NK-92 (cell line): ENCODE results near the gene TRAF3.
"Not testable (repeated sequence)": the region's sequence is repeated elsewhere in the genome, so short reads cannot be mapped to it uniquely, and the experiment has no call there.

Experiments used
- DNase-seq: peaks from one replicate; lab custom pipeline; 2025; ENCODE audit not compliant: unreplicated experiment; lab: John Stamatoyannopoulos, UW

Gene TRAF3

DNA sequence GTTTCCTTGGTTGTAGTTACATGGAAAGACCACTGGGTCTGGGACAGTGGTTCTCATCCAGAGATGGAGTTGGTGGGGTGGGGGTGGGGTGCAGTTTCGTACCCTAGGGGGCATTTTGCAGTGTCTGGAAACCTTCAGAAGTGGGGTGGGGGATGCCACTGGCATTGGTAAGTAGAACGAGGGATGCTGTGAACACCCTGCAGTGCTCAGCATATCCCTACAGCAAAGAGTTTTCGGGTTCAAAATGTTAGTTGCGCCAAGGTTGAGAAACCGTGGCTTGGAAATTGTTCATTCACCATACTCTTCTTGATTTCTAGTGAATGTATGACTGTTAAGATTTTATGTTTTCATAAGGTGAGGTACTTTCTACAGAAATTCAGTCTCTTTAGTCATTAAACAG is 28.7 kb downstream of the TRAF3 start:
- DNase-seq, result no peak

DNA sequence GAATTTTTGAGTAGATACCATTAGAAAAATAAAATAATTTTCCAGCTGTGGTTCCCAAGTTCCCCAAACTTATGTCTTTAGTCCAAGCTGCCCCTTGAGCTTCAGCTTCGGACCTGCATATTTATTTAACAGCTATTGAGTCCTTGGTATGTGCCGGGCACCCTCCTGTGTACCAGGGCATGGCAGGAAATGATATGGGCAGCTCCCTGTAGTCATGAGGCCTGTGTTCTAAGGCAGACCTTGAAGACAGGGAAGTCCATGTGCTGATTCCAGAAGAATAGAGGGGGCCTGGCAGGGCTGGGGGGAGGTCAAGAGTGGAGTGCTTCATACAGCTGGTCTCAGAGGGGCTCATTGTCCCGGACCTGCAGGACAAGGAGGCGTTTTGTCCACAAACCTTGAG is 29.2 kb downstream of the TRAF3 start:
- DNase-seq, result no peak

DNA sequence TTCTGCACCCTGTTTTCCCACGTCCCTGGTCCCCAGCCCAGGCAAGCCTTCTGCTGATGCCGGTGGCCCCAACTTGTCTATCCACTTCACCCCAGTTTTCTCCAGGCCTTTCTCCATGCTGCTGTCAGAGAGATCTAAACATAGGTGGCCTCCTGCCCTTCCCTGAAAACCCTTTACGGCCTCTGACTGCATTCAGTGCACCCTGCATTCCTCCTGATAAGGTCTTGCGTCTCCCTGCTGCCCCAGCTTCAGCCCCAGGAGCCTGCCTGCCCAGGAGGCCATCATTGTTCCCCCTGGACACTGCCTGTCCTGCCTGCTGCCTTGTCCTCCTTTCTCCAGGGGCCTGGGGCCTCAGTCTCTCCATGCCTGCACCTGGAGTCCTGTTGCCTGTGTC is 29.8 kb downstream of the TRAF3 start:
- DNase-seq, result no peak

DNA sequence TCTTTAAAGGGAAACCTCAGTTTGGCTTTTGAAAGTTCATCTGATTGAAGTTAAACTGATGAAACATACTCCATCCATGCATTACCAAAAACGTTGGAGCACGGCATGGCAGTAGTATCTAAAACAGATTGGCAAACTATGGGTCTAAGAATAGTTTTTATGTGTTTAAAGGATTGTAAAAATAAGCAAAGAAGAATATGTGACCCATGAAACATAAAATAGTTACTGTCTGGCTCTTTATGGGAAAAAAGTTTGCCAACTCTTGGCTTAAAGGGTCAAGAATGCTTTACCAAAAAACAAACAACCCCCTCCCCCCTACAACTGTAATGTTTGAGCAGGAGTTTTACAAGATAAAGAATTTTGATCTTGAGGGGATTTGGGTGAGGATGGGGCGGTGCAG is 32.6 kb downstream of the TRAF3 start:
- DNase-seq, result no peak

DNA sequence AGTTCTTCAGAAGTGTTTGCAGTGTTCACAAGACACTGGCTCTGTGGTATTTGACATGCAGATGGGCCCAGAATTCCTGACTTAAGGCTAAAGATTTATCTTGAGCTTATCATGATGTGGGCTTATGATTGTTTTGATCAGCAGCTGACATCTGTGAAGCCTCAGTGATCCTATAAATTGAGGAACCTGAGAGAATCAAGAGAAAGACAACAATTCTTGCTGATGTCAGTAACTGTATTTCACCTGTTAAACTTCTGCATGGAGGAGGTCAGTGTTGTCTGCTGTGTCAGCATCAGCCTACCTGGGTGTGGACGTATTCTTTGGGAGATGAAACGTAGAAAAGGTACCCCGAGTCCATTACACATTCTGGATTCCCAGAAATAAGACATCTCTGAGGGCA is 33.3 kb downstream of the TRAF3 start:
- no peak for DNase-seq

DNA sequence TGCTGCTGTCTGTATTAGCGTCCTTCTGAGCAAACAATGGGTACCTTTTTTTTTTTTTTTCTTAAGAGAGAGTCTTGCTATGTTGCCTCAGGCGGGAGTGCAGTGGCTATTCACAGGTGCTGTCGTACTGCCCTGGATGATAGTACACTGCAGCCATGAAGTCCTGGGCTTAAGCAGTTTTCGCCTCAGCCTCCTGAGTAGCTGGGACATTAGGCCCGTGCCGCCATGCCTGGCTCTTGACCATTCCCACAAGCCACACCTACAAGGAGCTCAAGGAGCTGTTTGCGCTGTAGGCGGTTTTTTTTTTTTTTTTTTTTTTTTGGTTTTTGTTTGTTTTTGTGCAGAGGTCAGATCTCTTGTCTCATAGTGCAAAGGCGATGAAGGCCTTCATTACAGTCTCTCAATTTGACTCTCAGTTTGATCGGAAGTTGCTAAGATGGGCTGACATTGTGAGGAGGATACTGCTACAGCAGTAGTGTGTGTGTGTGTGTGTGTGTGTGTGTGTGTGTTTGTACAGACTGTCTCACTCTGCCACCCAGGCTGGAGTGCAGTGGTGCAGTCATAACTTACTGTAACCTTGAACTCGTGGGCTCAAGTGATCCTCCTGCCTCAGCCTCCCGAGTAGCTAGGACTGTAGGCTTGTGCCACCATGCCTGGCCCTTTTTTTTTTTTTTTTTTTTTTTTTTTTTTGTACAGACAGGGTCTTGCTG is 34.2 kb downstream of the TRAF3 start:
- no peak for DNase-seq

DNA sequence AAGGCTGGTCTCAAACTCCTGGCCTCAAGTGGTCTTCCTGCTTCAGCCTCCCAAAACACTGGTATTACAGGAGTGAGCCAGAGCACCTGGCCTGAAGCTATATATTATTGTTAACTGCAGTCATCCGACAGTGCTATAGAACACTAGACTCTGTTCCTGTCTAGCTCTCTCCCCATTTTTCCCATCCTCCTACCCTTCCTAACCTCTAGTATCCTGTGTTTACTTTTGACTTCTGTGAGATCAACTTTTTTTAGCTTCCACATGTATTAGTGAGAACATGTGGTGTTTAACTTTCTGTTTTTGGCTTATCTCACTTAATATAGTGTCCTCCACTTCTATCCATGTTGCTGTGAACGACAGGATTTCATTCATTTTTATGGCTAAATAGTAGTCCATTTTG is 34.7 kb downstream of the TRAF3 start:
- DNase-seq, result no peak

DNA sequence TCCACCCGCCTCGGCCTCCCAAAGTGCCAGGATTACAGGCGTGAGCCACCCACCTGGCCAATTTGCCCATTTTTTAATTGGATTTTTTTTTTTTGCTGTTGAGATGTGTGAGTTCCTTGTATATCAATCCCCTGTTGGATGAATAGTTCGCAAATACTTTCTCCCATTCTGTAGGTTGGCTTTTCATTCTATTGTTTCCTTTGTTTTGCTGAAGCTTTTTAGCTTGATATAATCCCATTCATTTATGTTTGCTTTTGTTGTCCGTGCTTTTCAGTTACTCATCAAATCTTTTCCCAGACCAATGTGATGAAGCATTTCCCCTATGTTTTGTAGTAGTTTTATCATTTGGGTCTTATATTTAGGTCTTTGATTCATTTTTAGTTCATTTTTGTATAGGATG is 36.4 kb downstream of the TRAF3 start:
- no peak for DNase-seq

DNA sequence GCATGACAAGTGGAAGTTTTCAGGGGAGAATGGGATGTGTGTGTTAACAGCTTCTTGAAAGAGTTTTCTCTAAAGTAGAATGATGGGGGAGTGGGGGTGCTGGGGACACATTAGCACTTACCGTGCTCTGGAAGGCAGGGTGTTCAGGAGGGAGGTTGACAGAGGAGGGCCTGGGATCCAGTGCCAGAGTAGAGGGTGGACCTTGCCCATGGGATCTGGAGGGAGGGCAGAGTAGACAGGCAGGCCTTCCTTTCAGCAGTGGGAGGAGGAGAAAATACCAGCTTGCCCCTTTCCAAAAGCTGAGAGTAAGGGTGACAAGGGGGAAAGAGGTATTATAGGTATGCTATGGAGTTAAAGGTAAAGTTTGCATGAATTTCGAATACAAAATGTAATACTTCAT is 40.1 kb downstream of the TRAF3 start:
- DNase-seq, result no peak

GRCh38 chr14:102817942-102818940 is 41.0 kb downstream of the TRAF3 start:
- DNase-seq, result no peak

GRCh38 chr14:102819176-102819628 is 42.0 kb downstream of the TRAF3 start:
- DNase-seq, result no peak

DNA sequence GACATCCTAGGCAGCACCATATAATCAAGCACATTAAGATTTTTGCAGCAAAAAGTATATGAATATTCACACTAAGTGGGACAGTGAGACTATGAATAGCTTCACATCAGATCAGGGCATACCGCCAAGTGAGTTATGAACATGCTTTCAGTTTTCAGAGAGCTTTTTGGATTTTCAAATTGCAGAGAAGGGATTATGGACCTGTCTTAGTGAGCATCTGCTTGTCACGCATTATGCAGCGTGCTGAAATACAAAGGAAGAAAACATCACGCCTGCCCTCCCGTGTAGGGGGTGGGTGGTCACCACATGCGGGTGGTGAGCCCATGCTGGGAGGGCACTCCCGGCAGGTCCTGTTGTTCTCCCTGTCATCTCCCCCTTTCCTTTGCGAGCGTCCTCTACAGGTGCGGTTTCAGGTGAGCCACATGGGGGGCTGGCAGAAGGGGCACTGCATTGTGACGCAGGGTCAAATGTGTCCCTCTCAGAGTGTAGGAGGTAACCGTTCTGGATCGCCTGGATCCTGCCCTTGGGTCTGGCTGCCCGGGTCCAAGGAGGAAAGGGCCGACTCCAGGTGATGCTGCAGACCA is 42.6 kb downstream of the TRAF3 start:
- DNase-seq, result no peak

- DNase-seq, result no peak
Observed at GRCh38 chr14:102821252-102821651, 44.0 kb downstream of the TRAF3 start.

- no peak for DNase-seq
Observed at GRCh38 chr14:102822311-102822863, 45.1 kb downstream of the TRAF3 start.

DNA sequence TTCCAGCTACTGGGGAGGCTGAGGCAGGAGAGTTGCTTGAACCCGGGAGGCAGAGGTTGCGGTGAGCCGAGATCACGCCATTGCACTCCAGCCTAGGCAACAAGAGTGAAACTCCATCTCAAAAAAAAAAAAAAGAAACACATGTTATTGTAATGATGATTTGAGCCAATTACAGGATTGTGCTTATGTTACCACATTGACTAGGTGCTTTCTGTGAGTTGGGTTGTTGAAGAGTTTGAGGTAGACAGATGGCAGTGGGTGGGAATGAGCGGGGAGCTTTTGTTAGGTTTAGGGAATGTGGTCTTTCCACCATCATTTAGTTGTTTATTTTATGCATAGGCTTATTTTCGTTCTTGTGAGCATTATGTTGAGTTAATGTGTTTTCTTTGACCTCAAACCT is 45.6 kb downstream of the TRAF3 start:
- not testable (repeated sequence) for DNase-seq

DNA sequence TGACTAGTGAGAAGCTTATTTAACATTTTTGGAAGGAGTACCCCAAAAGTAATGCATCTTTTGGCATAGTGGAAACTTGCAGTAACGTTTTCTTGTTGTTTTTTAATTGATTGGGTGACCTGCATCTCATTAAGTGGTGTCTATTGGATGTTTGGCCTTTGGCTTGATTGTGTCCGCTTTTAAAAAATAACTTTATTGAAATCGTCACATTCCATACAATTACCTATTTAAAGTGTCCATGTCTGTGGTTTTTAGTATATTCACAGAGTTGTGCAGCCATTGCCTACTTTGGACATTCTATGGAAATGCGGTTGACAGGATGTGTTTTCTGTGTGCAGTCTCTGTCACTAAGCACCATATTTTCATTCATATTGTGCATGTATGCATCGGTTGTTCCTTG is 46.3 kb downstream of the TRAF3 start:
- no peak for DNase-seq

GRCh38 chr14:102824832-102825231 is 47.6 kb downstream of the TRAF3 start:
- DNase-seq, result no peak

DNA sequence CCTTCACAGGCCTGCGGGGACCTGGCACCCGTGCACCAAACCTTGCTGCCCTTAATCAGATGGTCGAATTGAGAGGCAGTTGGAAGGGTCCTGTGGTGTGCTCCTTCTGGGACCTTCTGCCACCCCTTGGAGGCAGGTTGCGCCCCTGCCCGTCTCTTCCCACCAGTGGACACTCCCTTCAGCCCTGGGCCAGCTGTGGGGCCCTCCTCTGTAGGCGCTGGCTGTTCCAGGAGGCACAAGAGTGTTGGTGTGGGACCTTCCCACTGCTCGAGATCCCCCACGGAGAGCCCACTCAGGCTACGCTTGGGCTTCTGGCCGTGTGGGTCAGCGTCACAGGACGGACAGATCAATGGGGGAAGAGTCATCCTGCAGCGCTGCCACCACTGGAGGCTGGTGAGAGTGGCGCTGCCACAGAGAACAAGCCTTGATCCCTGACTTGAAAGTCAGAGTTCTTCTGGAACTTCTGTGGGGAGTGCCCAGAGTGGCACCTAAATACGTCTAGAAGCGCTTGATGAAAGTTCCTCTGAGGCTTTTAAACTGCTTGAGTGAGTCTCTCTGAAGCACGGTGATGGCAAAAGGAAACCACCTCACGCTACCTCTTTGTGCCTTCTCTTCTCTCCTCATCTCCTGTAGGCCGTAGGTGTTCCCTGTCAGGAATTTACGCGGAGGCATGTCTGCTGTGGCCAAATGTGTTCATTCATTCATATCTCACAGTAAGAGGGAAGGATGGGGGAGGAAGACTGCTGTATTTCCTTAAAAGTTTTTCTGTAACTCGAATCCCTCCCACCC is 48.3 kb downstream of the TRAF3 start:
- no peak for DNase-seq

DNA sequence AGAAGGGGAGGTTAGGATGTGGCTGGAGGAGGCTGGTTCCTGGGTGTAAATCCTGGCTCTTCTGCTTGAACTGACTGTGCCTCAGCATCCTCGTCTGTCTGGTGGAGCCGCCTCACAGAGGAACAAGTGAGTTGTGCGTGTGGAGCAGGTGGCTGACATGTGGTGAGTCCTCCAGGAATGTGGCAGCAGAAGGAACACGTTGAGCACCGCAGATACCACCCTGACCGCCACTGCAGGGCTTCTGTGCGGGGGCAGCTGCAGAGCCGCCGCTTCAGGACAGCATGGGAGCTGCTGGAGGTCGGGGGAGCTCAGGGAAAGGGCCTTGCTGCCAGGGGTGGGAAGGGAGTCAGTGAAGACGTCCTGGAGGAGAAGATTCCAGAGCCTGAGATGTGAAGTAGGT is 48.9 kb downstream of the TRAF3 start:
- no peak for DNase-seq

- no peak for DNase-seq
Observed at GRCh38 chr14:102826751-102827675, 49.8 kb downstream of the TRAF3 start.
